Measurements from ENCODE around the gene TNC. TPM values are rescaled to one million over a fixed set of nuclear protein-coding genes. Genes with fewer than 3 reads are reported as not detected.

TNC gene
- total and polyA plus RNA-seq, 2 donors (not counting 1 experiment from before 2014, with no cell fraction given) = not detected

- Histone ChIP-seq H3K9me3 (ENCODE audit: control extremely low read depth in 1 of 3, control insufficient read depth in 2 of 3, insufficient read depth in 1 of 3, low read length in 2 of 3) (no peaks in the 10 kb centered on the region), H3K4me1 (ENCODE audit: control insufficient read depth in 2 of 2, insufficient read depth in 2 of 2, low read length in 2 of 2) (no peaks in the 10 kb centered on the region), H3K9ac (ENCODE audit: low read length) (no peak overlapping the region), H3K79me2 (ENCODE audit: control insufficient read depth, insufficient read depth, low read length) (no peaks in the 10 kb centered on the region), H2AFZ (ENCODE audit: insufficient read depth, low read depth, low read length, poor library complexity, severe bottlenecking) (no peak overlapping the region), H3K4me2 (replicated peaks; ENCODE audit: low read depth, low read length, poor library complexity, severe bottlenecking) (no peak overlapping the region), H3K36me3 (replicated peaks in 1 of 2; ENCODE audit: control extremely low read depth in 1 of 2, control insufficient read depth in 1 of 2, extremely low read depth in 1 of 2, insufficient read depth in 2 of 2, low read length in 1 of 2) (no peaks in the 10 kb centered on the region), H3K4me3 (ENCODE audit: control extremely low read depth in 1 of 5, extremely low read depth in 1 of 5, insufficient read depth in 1 of 5, low read depth in 2 of 5, low read length in 4 of 5) (no peak overlapping the region), H3K27ac (ENCODE audit: low read length in 2 of 2) (no peak overlapping the region), H3K27me3 (replicated peaks in 1 of 4; ENCODE audit: control extremely low read depth in 1 of 4, control insufficient read depth in 3 of 4, insufficient read depth in 4 of 4, low read length in 3 of 4) (peaks cover 0 to 4% (median 0%) of the 10 kb centered on the region in 4 experiments), H4K20me1 (ENCODE audit: control insufficient read depth, insufficient read depth, low read length, poor library complexity, severe bottlenecking) (no peaks in the 10 kb centered on the region)
- 74% methylated on average over 4 of the region's 7 CpGs for WGBS (ENCODE audit: insufficient coverage)
- ATAC-seq (ENCODE audit: low read depth) (no peak), DNase-seq (no peak)
- Mint-ChIP-seq H3K27ac (no peak overlapping the region), H3K4me3 (no peak overlapping the region), H3K4me1 (no peaks in the 10 kb centered on the region), H3K9me3 (ENCODE audit: insufficient read depth) (no peaks in the 10 kb centered on the region), H3K27me3 (peaks cover 23% of the 10 kb centered on the region)
- CTCF ChIA-PET = no interaction called here
- TF ChIP-seq EZH2 (IDR thresholded peaks at IDR 0.05; ENCODE audit: borderline replicate concordance, insufficient read depth, low read depth, low read length, poor library complexity, severe bottlenecking) (no peak), CTCF (IDR thresholded peaks at IDR 0.05) (no peak)
- intact Hi-C loops (cut with micrococcal nuclease) = no loop called here
- POLR2A ChIA-PET = no interaction called here
These were observed 117.7 kb downstream of the TNC start for GRCh38 chr9:115000217-115000639.

- H3K27me3 ChIP-seq (replicated peaks in 1 of 4; ENCODE audit: control extremely low read depth in 1 of 4, control insufficient read depth in 3 of 4, insufficient read depth in 4 of 4, low read length in 3 of 4) = peaks cover 0 to 4% (median 0%) of the 10 kb centered on the region in 4 experiments
- no peaks in the 10 kb centered on the region for H4K20me1 ChIP-seq (ENCODE audit: control insufficient read depth, insufficient read depth, low read length, poor library complexity, severe bottlenecking)
- ATAC-seq (ENCODE audit: low read depth) (no peak), DNase-seq (no peak)
- H3K27ac Mint-ChIP-seq = no peak overlapping the region
- TF ChIP-seq EZH2 (IDR thresholded peaks at IDR 0.05; ENCODE audit: borderline replicate concordance, insufficient read depth, low read depth, low read length, poor library complexity, severe bottlenecking) (no peak), CTCF (IDR thresholded peaks at IDR 0.05) (no peak)
- H3K4me2 ChIP-seq (replicated peaks; ENCODE audit: low read depth, low read length, poor library complexity, severe bottlenecking) = no peak overlapping the region
- WGBS (ENCODE audit: insufficient coverage) = no CpG with 5 or more reads among the region's 2 CpGs
- no peak overlapping the region for H3K27ac ChIP-seq (ENCODE audit: low read length in 2 of 2)
- H3K27me3 Mint-ChIP-seq = peaks cover 23% of the 10 kb centered on the region
- no peaks in the 10 kb centered on the region for H3K4me1 Mint-ChIP-seq
- no peak overlapping the region for H3K4me3 Mint-ChIP-seq
- ChIA-PET CTCF (no interaction called here), POLR2A (no interaction called here)
- intact Hi-C loops (cut with micrococcal nuclease) = no loop called here
- no peaks in the 10 kb centered on the region for H3K4me1 ChIP-seq (ENCODE audit: control insufficient read depth in 2 of 2, insufficient read depth in 2 of 2, low read length in 2 of 2)
- H3K9ac ChIP-seq (ENCODE audit: low read length) = no peak overlapping the region
- H3K4me3 ChIP-seq (ENCODE audit: control extremely low read depth in 1 of 5, extremely low read depth in 1 of 5, insufficient read depth in 1 of 5, low read depth in 2 of 5, low read length in 4 of 5) = no peak overlapping the region
- H3K79me2 ChIP-seq (ENCODE audit: control insufficient read depth, insufficient read depth, low read length) = no peaks in the 10 kb centered on the region
- no peaks in the 10 kb centered on the region for H3K9me3 Mint-ChIP-seq (ENCODE audit: insufficient read depth)
- no peaks in the 10 kb centered on the region for H3K9me3 ChIP-seq (ENCODE audit: control extremely low read depth in 1 of 3, control insufficient read depth in 2 of 3, insufficient read depth in 1 of 3, low read length in 2 of 3)
- no peaks in the 10 kb centered on the region for H3K36me3 ChIP-seq (replicated peaks in 1 of 2; ENCODE audit: control extremely low read depth in 1 of 2, control insufficient read depth in 1 of 2, extremely low read depth in 1 of 2, insufficient read depth in 2 of 2, low read length in 1 of 2)
- no peak overlapping the region for H2AFZ ChIP-seq (ENCODE audit: insufficient read depth, low read depth, low read length, poor library complexity, severe bottlenecking)
These were observed 119.6 kb downstream of the TNC start for GRCh38 chr9:114998326-114998725.

Measured in B cell (primary cell).